GM21619 (cell line): ENCODE data around the gene RAB4A.

Experiments
- ATAC-seq: cut with Tn5 transposase; IDR thresholded peaks from one replicate; pipeline ENCODE4 v1.9.1; 2021; ENCODE audit not compliant: unreplicated experiment

The RAB4A gene

GRCh38 chr1:229328598-229329362 lies 57.9 kb downstream of the RAB4A start:
- no peak for ATAC-seq

GRCh38 chr1:229334269-229334668 lies 63.4 kb downstream of the RAB4A start:
- ATAC-seq: no peak

- ATAC-seq: no peak
Measured at GRCh38 chr1:229334716-229335115, 63.8 kb downstream of the RAB4A start.

- ATAC-seq: no peak
Measured at GRCh38 chr1:229336345-229336744, 65.4 kb downstream of the RAB4A start.

- no peak for ATAC-seq
Measured at GRCh38 chr1:229339086-229339485, 68.2 kb downstream of the RAB4A start.

GRCh38 chr1:229339520-229339919 lies 68.6 kb downstream of the RAB4A start:
- ATAC-seq: no peak

- no peak for ATAC-seq
Measured at GRCh38 chr1:229340496-229340895, 69.6 kb downstream of the RAB4A start.

GRCh38 chr1:229341774-229342655 lies 71.1 kb downstream of the RAB4A start:
- ATAC-seq: peak; percentile 67

GRCh38 chr1:229342656-229343569 lies 72.0 kb downstream of the RAB4A start, which contains the start of gene CCSAP:
CCSAP (minus strand) TSS chr1:229343047; CDS start chr1:229342465, 582 bp downstream.
- ATAC-seq: peak; percentile 32

GRCh38 chr1:229344139-229344538 lies 73.2 kb downstream of the RAB4A start:
- no peak for ATAC-seq

- ATAC-seq: no peak
Measured at GRCh38 chr1:229344937-229345684, 74.2 kb downstream of the RAB4A start.

GRCh38 chr1:229347528-229347927 lies 76.6 kb downstream of the RAB4A start:
- no peak for ATAC-seq

GRCh38 chr1:229349463-229350385 lies 78.8 kb downstream of the RAB4A start:
- no peak for ATAC-seq

GRCh38 chr1:229352975-229353374 lies 82.1 kb downstream of the RAB4A start:
- ATAC-seq: no peak

GRCh38 chr1:229354226-229354625 lies 83.3 kb downstream of the RAB4A start:
- no peak for ATAC-seq
